ENCODE data around the gene IRF2BPL. TPM values are rescaled to one million over a fixed set of nuclear protein-coding genes. Genes with fewer than 3 reads are reported as not detected.
A peak's percentile ranks its signal among the peaks of the same experiment; 100 is the strongest.

Gene IRF2BPL
- total RNA-seq, 1 donor from 2014 or later, result 8.6 TPM

- H3K4me3 Mint-ChIP-seq (ENCODE audit: unreplicated experiment), result no peak overlapping the region
Measured at GRCh38 chr14:77041881-77042545, 13.5 kb upstream of the IRF2BPL start.

GRCh38 chr14:77040741-77041653 lies 12.5 kb upstream of the IRF2BPL start:
- no peaks in the 10 kb centered on the region for H3K36me3 Mint-ChIP-seq (ENCODE audit: low read depth, unreplicated experiment)
- no peak for TF ChIP-seq CTCF (IDR thresholded peaks at IDR 0.05; ENCODE audit: unreplicated experiment)
- DNase-seq (ENCODE audit: low spot score), result no peak
- peak overlapping the region; percentile 56 for H3K4me3 Mint-ChIP-seq (ENCODE audit: unreplicated experiment)
- peaks cover 71% of the 10 kb centered on the region for H3K4me1 Mint-ChIP-seq (ENCODE audit: unreplicated experiment)
- H3K9me3 Mint-ChIP-seq (ENCODE audit: unreplicated experiment), result no peaks in the 10 kb centered on the region
- H3K27ac Mint-ChIP-seq (ENCODE audit: unreplicated experiment), result peak overlapping the region; percentile 92
- peaks cover 13% of the 10 kb centered on the region for H3K27me3 Mint-ChIP-seq (ENCODE audit: unreplicated experiment)

More at GRCh38 chr14:77041881-77042545, 13.5 kb upstream of the IRF2BPL start:
- Mint-ChIP-seq H3K27ac (ENCODE audit: unreplicated experiment) (peak overlapping the region; percentile 39), H3K27me3 (ENCODE audit: unreplicated experiment) (peaks cover 9% of the 10 kb centered on the region), H3K9me3 (ENCODE audit: unreplicated experiment) (no peaks in the 10 kb centered on the region), H3K36me3 (ENCODE audit: low read depth, unreplicated experiment) (no peaks in the 10 kb centered on the region), H3K4me1 (ENCODE audit: unreplicated experiment) (peaks cover 64% of the 10 kb centered on the region)
- no peak for TF ChIP-seq CTCF (IDR thresholded peaks at IDR 0.05; ENCODE audit: unreplicated experiment)
- no peak for DNase-seq (ENCODE audit: low spot score)

GRCh38 chr14:77040059-77040740 lies 11.7 kb upstream of the IRF2BPL start:
- no peak for TF ChIP-seq CTCF (IDR thresholded peaks at IDR 0.05; ENCODE audit: unreplicated experiment)
- Mint-ChIP-seq H3K9me3 (ENCODE audit: unreplicated experiment) (no peaks in the 10 kb centered on the region), H3K4me3 (ENCODE audit: unreplicated experiment) (peak overlapping the region; percentile 56), H3K27me3 (ENCODE audit: unreplicated experiment) (peaks cover 13% of the 10 kb centered on the region), H3K4me1 (ENCODE audit: unreplicated experiment) (peaks cover 71% of the 10 kb centered on the region), H3K36me3 (ENCODE audit: low read depth, unreplicated experiment) (no peaks in the 10 kb centered on the region), H3K27ac (ENCODE audit: unreplicated experiment) (peak overlapping the region; percentile 92)
- DNase-seq (ENCODE audit: low spot score), result peak; percentile 75

GRCh38 chr14:77039285-77040058 lies 11.0 kb upstream of the IRF2BPL start:
- no peaks in the 10 kb centered on the region for H3K36me3 Mint-ChIP-seq (ENCODE audit: low read depth, unreplicated experiment)
- TF ChIP-seq CTCF (IDR thresholded peaks at IDR 0.05; ENCODE audit: unreplicated experiment), result no peak
- H3K4me3 Mint-ChIP-seq (ENCODE audit: unreplicated experiment), result peak overlapping the region; percentile 76
- H3K27me3 Mint-ChIP-seq (ENCODE audit: unreplicated experiment), result peaks cover 13% of the 10 kb centered on the region
- H3K9me3 Mint-ChIP-seq (ENCODE audit: unreplicated experiment), result no peaks in the 10 kb centered on the region
- H3K4me1 Mint-ChIP-seq (ENCODE audit: unreplicated experiment), result peaks cover 70% of the 10 kb centered on the region
- DNase-seq (ENCODE audit: low spot score), result no peak
- H3K27ac Mint-ChIP-seq (ENCODE audit: unreplicated experiment), result peak overlapping the region; percentile 70

Measured in endothelial cell (in vitro differentiated cells).